ENCODE data around the gene NPAS3.

DNA sequence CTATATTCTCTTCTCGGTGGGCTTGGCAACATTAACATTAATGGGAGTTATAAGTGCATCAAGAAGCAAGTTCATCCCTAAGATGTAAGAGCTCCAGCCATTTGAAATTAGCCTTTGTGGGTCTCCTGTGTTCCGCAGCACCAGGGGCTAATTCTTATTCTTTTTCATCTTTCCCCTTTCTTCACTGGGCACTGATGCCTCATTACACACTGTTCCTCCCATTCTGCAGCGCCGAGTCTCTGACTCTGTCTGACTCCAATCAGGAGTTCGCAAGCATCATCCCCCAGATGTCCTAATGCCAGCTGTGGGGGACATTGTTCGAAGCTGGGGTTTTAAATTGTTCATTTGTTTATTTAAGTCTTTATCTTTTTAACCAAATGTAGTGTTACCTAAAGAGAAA lies 670.9 kb downstream of the NPAS3 start:
- TF ChIP-seq, protein P1, sequence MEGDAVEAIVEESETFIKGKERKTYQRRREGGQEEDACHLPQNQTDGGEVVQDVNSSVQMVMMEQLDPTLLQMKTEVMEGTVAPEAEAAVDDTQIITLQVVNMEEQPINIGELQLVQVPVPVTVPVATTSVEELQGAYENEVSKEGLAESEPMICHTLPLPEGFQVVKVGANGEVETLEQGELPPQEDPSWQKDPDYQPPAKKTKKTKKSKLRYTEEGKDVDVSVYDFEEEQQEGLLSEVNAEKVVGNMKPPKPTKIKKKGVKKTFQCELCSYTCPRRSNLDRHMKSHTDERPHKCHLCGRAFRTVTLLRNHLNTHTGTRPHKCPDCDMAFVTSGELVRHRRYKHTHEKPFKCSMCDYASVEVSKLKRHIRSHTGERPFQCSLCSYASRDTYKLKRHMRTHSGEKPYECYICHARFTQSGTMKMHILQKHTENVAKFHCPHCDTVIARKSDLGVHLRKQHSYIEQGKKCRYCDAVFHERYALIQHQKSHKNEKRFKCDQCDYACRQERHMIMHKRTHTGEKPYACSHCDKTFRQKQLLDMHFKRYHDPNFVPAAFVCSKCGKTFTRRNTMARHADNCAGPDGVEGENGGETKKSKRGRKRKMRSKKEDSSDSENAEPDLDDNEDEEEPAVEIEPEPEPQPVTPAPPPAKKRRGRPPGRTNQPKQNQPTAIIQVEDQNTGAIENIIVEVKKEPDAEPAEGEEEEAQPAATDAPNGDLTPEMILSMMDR (IDR thresholded peaks at IDR 0.05): no peak
- no peak for TF ChIP-seq EZH2phosphoT487 (IDR thresholded peaks at IDR 0.05)
- TF ChIP-seq EZH2 (IDR thresholded peaks at IDR 0.05): no peak
